ENCODE results near the gene HTATSF1.

- TF ChIP-seq CTCF (IDR thresholded peaks at IDR 0.05; ENCODE audit: low read length) (no peak), EZH2 (IDR thresholded peaks at IDR 0.05; ENCODE audit: borderline replicate concordance, low read length) (no peak)
These were observed 21.7 kb downstream of the HTATSF1 start for GRCh38 chrX:136519069-136519468.

Data from OCI-LY1 (cell line).